HG02678 (cell line): ENCODE data around the gene TOR4A.

Source experiments
- ATAC-seq: cut with Tn5 transposase; IDR thresholded peaks from one replicate; pipeline ENCODE4 v1.9.1; 2021; ENCODE audit warnings: mild to moderate bottlenecking, moderate library complexity; ENCODE audit not compliant: unreplicated experiment

The TOR4A gene

GRCh38 chr9:137304383-137305059 lies 27.0 kb downstream of the TOR4A start:
- no peak for ATAC-seq

- no peak for ATAC-seq
Measured at GRCh38 chr9:137305060-137305797, 27.7 kb downstream of the TOR4A start.

GRCh38 chr9:137305798-137306065 lies 28.2 kb downstream of the TOR4A start:
- no peak for ATAC-seq

DNA sequence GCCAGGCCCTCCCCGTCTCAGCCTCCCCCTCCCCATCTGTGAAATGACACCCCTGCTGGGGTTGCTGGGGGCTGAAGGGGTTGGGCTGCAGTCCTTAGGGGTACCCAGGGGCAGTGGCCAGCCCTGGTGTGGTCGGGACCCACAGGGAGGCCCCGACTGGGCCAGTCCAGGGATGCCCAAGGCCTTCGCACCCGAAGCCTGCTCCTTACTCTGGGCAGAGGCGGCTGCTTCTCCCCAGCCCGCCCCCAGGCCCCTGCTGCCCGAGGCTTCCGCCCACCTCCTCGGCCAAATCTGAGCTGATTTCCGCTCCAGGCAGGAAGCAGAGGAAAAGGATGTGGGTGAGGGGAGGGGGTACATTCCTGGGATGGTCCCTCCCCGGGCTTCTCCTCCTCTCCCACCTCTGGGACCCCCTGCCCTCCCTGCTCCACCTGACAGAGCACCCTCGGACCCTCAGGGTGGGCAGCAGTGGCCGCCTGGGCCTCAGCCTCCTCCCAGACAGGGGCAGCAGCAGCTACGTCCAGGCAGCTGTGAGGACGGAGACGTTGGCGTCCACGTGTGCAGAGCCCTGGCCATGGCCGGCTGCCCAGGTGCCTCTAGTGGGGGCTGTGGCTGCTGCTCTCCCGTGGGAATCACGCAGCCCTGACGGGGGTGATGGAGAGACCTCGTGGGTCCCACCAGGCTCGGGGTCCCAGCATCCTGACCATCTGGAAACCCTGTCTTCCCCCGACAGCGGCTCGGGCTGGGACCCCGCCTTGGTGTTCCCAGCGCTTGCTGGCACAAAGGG lies 28.7 kb downstream of the TOR4A start:
- no peak for ATAC-seq

DNA sequence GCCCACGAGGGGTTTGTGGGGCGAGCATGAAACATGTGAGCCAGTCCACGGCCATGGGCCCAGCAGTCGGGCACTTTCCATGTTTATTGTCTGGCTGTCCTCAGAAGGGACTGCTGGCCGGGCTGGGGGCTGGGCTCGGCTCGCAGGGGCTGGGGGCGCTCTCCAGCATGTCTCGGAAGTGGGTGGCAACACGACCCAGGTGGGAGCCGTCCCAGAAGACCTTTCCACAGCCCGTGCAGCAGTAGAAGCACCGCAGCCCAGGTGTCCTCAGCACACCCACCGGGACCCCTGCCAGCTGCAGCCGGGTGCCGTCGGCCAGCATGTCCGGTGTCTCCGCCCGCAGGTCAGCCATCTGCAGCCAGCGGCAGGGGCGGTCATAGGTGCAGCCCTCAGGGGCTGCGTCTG lies 29.3 kb downstream of the TOR4A start:
- ATAC-seq, result no peak

GRCh38 chr9:137307255-137308056 lies 29.9 kb downstream of the TOR4A start:
- no peak for ATAC-seq

DNA sequence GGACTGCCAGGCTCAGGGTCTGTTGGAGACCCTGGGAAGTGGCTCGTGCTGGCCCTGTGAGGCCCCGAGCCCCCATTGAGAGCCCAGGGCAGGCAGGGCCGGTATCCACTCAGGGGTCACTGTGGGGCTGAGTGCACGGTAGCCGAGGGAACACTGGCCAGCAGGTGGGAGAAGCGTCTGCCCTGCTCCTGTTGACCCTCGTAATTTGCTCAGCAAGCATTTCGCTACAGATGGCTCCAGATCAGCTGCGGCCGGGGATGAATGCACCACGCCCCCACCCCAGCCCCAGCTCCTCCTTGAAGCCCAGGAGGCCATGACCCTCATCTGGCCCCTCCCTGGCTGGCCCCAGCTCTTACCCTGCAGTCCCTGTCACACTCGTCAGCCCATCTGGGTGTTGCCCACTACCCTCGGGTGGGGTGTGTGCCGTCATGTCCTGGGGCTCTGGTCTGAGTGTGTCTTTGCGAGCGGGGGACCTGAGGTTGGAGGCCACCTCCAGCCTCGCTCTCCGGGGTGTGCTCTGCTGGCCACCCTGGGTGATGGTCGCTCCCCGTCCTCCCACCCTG lies 30.6 kb downstream of the TOR4A start:
- ATAC-seq, result no peak

GRCh38 chr9:137309368-137310188 lies 32.1 kb downstream of the TOR4A start:
- no peak for ATAC-seq

GRCh38 chr9:137310189-137311052 lies 32.9 kb downstream of the TOR4A start:
- no peak for ATAC-seq

- ATAC-seq, result no peak
Measured at GRCh38 chr9:137311171-137311985, 33.9 kb downstream of the TOR4A start.

DNA sequence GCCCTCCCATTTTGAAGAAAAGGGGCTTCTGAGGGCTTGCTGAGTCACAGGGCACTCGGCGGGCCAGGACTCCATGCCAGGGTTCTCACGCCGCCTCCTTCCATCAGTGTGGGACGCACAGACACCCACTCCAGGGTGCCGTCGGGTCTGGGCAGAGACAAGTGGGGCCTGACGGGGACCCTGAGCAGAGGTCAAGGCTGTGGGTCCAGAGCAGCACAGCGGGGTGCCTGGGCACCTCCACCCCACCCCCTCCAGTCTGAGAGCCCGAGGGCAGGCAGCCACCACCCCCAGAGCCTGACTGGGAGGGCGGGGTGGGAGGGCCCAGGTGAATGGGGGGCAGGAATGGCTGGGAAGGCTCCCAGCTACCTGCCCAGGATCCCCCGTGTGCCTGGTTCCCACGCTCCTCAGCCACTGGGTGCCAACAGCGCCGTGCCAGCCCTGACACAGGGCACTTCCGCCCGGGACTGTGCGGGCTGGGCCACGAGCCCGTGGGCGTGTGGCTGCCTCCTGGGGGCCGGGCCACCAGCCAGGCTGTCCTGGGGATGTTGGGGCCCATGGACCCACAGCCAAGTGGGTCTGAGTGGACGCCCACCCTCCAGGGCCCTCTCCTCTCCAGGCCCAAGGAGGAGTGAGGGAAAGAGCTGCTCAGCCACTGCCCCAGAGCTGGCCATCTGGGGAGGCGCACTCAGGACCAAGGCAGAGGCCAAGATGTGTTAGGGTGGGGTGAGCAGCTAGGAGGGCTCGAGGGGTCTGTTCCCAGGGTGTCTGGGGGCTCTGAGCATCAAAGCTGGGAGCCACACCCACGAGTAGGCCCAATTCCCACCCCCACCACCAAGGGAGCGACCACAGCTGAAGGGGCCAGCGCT lies 34.7 kb downstream of the TOR4A start:
- ATAC-seq, result no peak

- no peak for ATAC-seq
Measured at GRCh38 chr9:137312852-137313325, 35.4 kb downstream of the TOR4A start.

DNA sequence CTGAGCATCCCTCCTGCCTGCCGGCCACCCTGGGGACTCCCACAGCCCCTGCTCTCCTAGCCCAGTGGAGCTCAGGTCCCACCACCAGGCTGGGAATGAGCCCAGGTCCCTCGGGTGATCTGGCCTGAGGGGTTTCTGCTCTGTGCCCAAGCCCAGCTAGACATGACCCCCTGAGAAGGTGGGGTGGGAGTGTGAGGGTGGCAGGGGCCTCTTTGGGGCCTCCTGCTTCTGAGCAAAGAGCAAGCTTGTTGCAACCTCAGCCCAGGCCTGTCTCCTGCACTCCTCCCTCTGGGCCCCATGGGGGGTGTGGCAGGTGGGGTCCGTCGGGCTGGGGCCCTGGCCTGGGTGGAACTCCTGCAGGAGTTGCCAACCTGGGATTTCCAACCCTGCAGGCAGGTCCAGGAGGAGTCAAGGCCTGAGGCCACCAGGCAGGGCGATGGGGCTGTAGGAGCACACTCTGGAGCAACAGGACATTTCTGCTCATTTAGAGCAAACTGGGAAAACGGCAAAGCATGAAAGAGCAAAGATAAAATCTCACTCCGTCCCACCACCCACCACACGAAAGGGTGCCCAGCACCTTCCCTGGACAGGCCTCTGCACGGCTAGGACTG lies 35.9 kb downstream of the TOR4A start:
- no peak for ATAC-seq

DNA sequence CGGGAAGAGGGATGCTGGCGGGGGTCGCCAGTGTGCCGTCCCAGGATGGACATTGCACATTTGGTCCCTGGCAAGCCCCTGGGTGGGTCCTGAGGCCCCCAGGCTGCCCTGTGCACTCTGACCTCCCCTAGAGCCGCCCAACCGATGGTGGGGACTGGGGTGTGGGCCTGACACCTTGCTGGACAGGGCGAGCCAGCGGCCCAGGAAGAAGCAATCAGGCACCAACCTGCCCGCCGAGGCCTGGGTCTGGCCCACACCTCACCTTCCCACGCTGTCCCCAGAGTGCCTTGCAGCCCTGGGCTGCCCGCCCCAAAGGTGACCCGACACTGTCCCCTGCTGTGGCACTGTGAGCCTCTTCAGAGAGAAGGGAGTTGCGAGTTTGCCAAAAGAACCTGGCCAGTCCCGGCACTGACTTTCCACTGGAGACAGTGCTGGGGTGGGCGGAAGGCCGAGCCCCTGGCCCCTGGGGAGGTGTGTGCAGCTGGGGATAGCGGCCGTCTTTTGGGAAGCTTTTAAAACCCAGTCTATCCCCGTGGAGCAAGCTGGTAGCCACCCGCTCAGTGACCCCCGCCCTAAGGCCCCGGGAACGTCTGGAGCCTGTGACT lies 36.5 kb downstream of the TOR4A start:
- ATAC-seq, result no peak

- no peak for ATAC-seq
Measured at GRCh38 chr9:137314561-137315560, 37.3 kb downstream of the TOR4A start.
